Pulmonary artery endothelial cell (primary cell): Measurements from ENCODE around the gene SLC9C1. TPM values are rescaled to one million over a fixed set of nuclear protein-coding genes. Genes with fewer than 3 reads are reported as not detected.
"Not testable (repeated sequence)": the region's sequence is repeated elsewhere in the genome, so short reads cannot be mapped to it uniquely, and the experiment has no call there.

ENCODE experiments used
- DNase-seq: peaks from one replicate; pipeline ENCODE4 v3.0.0-alpha.2; 2011; ENCODE audit warnings: low read depth, low spot score
- total RNA-seq: library from RNA; depleted of rRNA; stranded (reverse); fragments of >200 nt; gene quantifications from 2 replicates; pipeline ENCODE4 v1.2.3, GENCODE V29; 2014

SLC9C1 gene
- total RNA-seq, 1 donor from 2014 or later = under 0.01 TPM

- no peak for DNase-seq
These were observed 94.2 kb downstream of the SLC9C1 start for GRCh38 chr3:112199622-112200316.

GRCh38 chr3:112197131-112197530, 96.9 kb downstream of the SLC9C1 start:
- no peak for DNase-seq

- DNase-seq = no peak
These were observed 106.7 kb downstream of the SLC9C1 start for GRCh38 chr3:112187300-112187699.

- DNase-seq = not testable (repeated sequence)
These were observed 108.5 kb downstream of the SLC9C1 start for GRCh38 chr3:112185423-112186035.

- DNase-seq = no peak
These were observed 118.4 kb downstream of the SLC9C1 start for GRCh38 chr3:112175646-112176045.

GRCh38 chr3:112175037-112175436, 119.0 kb downstream of the SLC9C1 start:
- DNase-seq = no peak

GRCh38 chr3:112171144-112171543, 122.9 kb downstream of the SLC9C1 start:
- DNase-seq = no peak

- no peak for DNase-seq
These were observed 124.0 kb downstream of the SLC9C1 start for GRCh38 chr3:112170046-112170445.

- no peak for DNase-seq
These were observed 126.3 kb downstream of the SLC9C1 start for GRCh38 chr3:112167758-112168157.

GRCh38 chr3:112149136-112149535, 144.9 kb downstream of the SLC9C1 start:
- no peak for DNase-seq

GRCh38 chr3:112143689-112144088, 150.3 kb downstream of the SLC9C1 start:
- DNase-seq = no peak

- no peak for DNase-seq
These were observed 150.8 kb downstream of the SLC9C1 start for GRCh38 chr3:112143251-112143650.

GRCh38 chr3:112141293-112141692, 152.7 kb downstream of the SLC9C1 start:
- DNase-seq = no peak

GRCh38 chr3:112140584-112140983, 153.4 kb downstream of the SLC9C1 start:
- DNase-seq = no peak

GRCh38 chr3:112138219-112138969, 155.6 kb downstream of the SLC9C1 start:
- DNase-seq = no peak

- DNase-seq = no peak
These were observed 156.2 kb downstream of the SLC9C1 start for GRCh38 chr3:112137781-112138180.

GRCh38 chr3:112136959-112137693, 156.9 kb downstream of the SLC9C1 start:
- DNase-seq = no peak

- DNase-seq = no peak
These were observed 158.0 kb downstream of the SLC9C1 start for GRCh38 chr3:112136046-112136445.

- DNase-seq = no peak
These were observed 159.5 kb downstream of the SLC9C1 start for GRCh38 chr3:112134335-112135124.

GRCh38 chr3:112133626-112134334, 160.2 kb downstream of the SLC9C1 start:
- DNase-seq = no peak
